H1 (cell line): Measurements from ENCODE around the gene NTMT1. TPM values are rescaled to one million over a fixed set of nuclear protein-coding genes. Genes with fewer than 3 reads are reported as not detected.

Experiments
- CTCF ChIA-PET: fragments of 300-600 bp; sonication (Branson Sonifier 250); formaldehyde crosslinking; loops from one replicate; lab custom pipeline; 2021; ENCODE audit not compliant: partially characterized antibody; lab: Charles Lee
- POLR2A ChIA-PET: fragments of 300-600 bp; sonication (Branson Sonifier 250); formaldehyde crosslinking; loops from one replicate; lab custom pipeline; 2021; ENCODE audit warnings: inconsistent platforms; ENCODE audit not compliant: partially characterized antibody; lab: Charles Lee
- DNase-seq, 2 experiments: peaks; one replicate each; pipeline versions ENCODE4 v3.0.0 to v3.0.0-alpha.2; 2010 to 2022; ENCODE audit warnings: low spot score in 2 of 2, low read depth in 1 of 2, mixed read lengths in 1 of 2
- FAIRE-seq: peaks from 2 replicates; lab custom pipeline; 2011; peaks lifted over from hg19 to GRCh38; lab: Jason Lieb, UNC
- H2AFZ ChIP-seq: 2 replicates; pipeline ENCODE4 v1.8.1; 2012; ENCODE audit warnings: low read length, inconsistent platforms
- H2AK5ac ChIP-seq: 2 replicates; pipeline ENCODE4 v1.6.1; 2013; ENCODE audit warnings: low read depth, low read length
- H2BK120ac ChIP-seq: replicated peaks from 2 replicates; pipeline ENCODE3; 2013; ENCODE audit warnings: low read depth, low read length, inconsistent platforms
- H2BK12ac ChIP-seq: 2 replicates; pipeline ENCODE4 v1.6.1; 2013; ENCODE audit warnings: low read depth, low read length
- H2BK15ac ChIP-seq: 2 replicates; pipeline ENCODE4 v1.6.1; 2013; ENCODE audit warnings: low read length
- H2BK20ac ChIP-seq: 2 replicates; pipeline ENCODE4 v1.6.1; 2013; ENCODE audit warnings: low read length
- H2BK5ac ChIP-seq: 2 replicates; pipeline ENCODE4 v1.6.1; 2013; ENCODE audit warnings: low read depth, low read length
- H3K14ac ChIP-seq: 2 replicates; pipeline ENCODE4 v1.6.1; 2013; ENCODE audit warnings: inconsistent platforms; ENCODE audit not compliant: insufficient read length
- H3K18ac ChIP-seq: 2 replicates; pipeline ENCODE4 v1.6.1; 2013; ENCODE audit warnings: low read length; ENCODE audit errors: extremely low read depth
- H3K23ac ChIP-seq: 2 replicates; pipeline ENCODE4 v1.6.1; 2013; ENCODE audit warnings: inconsistent platforms; ENCODE audit not compliant: insufficient read length
- H3K23me2 ChIP-seq: 2 replicates; pipeline ENCODE4 v1.6.1; 2013; ENCODE audit warnings: low read depth, low read length
- H3K27ac ChIP-seq: 2 replicates; pipeline ENCODE4 v1.6.1; 2011; ENCODE audit warnings: low read depth, low read length, inconsistent platforms
- H3K27me3 ChIP-seq, 4 experiments: replicated peaks in 1 of 4; 1 replicate in 1 of 4; 2 replicates in 3 of 4; pipeline versions ENCODE4 v1.6.1 to v1.8.1; 2011 to 2013; ENCODE audit warnings: low read length in 3 of 4, mild to moderate bottlenecking in 3 of 4, inconsistent platforms in 2 of 4, mixed read lengths in 2 of 4, moderate library complexity in 1 of 4; ENCODE audit not compliant: control insufficient read depth in 3 of 4, insufficient read depth in 3 of 4; ENCODE audit errors: extremely low read depth in 1 of 4
- H3K36me3 ChIP-seq, 4 experiments: 2 replicates each; pipeline versions ENCODE4 v1.6.1 to v1.8.1; 2011 to 2013; ENCODE audit warnings: mild to moderate bottlenecking in 4 of 4, low read length in 3 of 4, moderate library complexity in 2 of 4, control low read depth in 1 of 4, inconsistent platforms in 1 of 4; ENCODE audit not compliant: insufficient read depth in 4 of 4, control insufficient read depth in 2 of 4
- H3K4ac ChIP-seq: replicated peaks from 2 replicates; pipeline ENCODE3; 2013; ENCODE audit warnings: low read length, low read depth, mixed read lengths, inconsistent platforms; ENCODE audit not compliant: insufficient read length
- H3K4me1 ChIP-seq, 4 experiments: replicated peaks in 1 of 4; 1 replicate in 1 of 4; 2 replicates in 3 of 4; pipeline versions ENCODE4 v1.6.1 to v1.8.1; 2011 to 2013; ENCODE audit warnings: low read length in 3 of 4, inconsistent platforms in 2 of 4, mixed read lengths in 1 of 4; ENCODE audit not compliant: insufficient read depth in 4 of 4, control insufficient read depth in 3 of 4
- H3K4me2 ChIP-seq, 2 experiments: 2 replicates each; pipeline versions ENCODE4 v1.6.1 to v1.8.1; 2011 to 2013; ENCODE audit warnings: low read depth in 2 of 2, low read length in 2 of 2, control low read depth in 1 of 2, inconsistent platforms in 1 of 2, mild to moderate bottlenecking in 1 of 2; ENCODE audit not compliant: insufficient read depth in 1 of 2
- H3K4me3 ChIP-seq, 4 experiments: fragments of 200-600, 300-600 bp in 1 of 4; sonication (generic), shearing (Covaris generic), sonication (Bioruptor Twin) in 1 of 4; 2 replicates each; pipeline versions ENCODE4 v1.5.1 to v1.8.1; 2011 to 2016; ENCODE audit warnings: low read length in 4 of 4, low read depth in 3 of 4, control low read depth in 2 of 4, inconsistent platforms in 2 of 4, mild to moderate bottlenecking in 2 of 4, mixed read lengths in 1 of 4, moderate library complexity in 1 of 4; ENCODE audit not compliant: insufficient read depth in 2 of 4; ENCODE audit errors: extremely low read depth in 1 of 4
- H3K56ac ChIP-seq: replicated peaks from 2 replicates; pipeline ENCODE3; 2013; ENCODE audit warnings: low read depth, mild to moderate bottlenecking, mixed read lengths, low read length, inconsistent platforms; ENCODE audit not compliant: insufficient read length
- H3K79me1 ChIP-seq: 2 replicates; pipeline ENCODE4 v1.6.1; 2013; ENCODE audit warnings: low read depth, low read length, control low read depth
- H3K79me2 ChIP-seq, 2 experiments: 2 replicates each; pipeline versions ENCODE4 v1.6.1 to v1.8.1; 2012 to 2013; ENCODE audit warnings: low read length in 2 of 2, mild to moderate bottlenecking in 2 of 2, inconsistent platforms in 1 of 2; ENCODE audit not compliant: insufficient read depth in 2 of 2, control insufficient read depth in 1 of 2
- H3K9ac ChIP-seq, 4 experiments: replicated peaks in 1 of 4; 1 replicate in 1 of 4; 2 replicates in 3 of 4; pipeline versions ENCODE4 v1.6.1 to v1.8.1; 2011 to 2013; ENCODE audit warnings: low read depth in 3 of 4, low read length in 3 of 4, control low read depth in 2 of 4, mild to moderate bottlenecking in 2 of 4, moderate library complexity in 2 of 4, inconsistent platforms in 1 of 4; ENCODE audit errors: extremely low read depth in 1 of 4
- H3K9me3 ChIP-seq, 2 experiments: 2 replicates each; pipeline versions ENCODE4 v1.6.1 to v1.8.1; 2012 to 2013; ENCODE audit warnings: mild to moderate bottlenecking in 2 of 2, moderate library complexity in 2 of 2, control low read depth in 1 of 2, inconsistent platforms in 1 of 2, low read depth in 1 of 2, low read length in 1 of 2, mixed read lengths in 1 of 2; ENCODE audit not compliant: insufficient read depth in 2 of 2
- H4K20me1 ChIP-seq, 2 experiments: replicated peaks in 1 of 2; 2 replicates each; pipeline versions ENCODE3 to v1.8.1; 2011 to 2013; ENCODE audit warnings: inconsistent platforms in 2 of 2, low read length in 2 of 2, mild to moderate bottlenecking in 1 of 2; ENCODE audit not compliant: insufficient read depth in 2 of 2, control insufficient read depth in 1 of 2
- H4K5ac ChIP-seq: 2 replicates; pipeline ENCODE4 v1.6.1; 2013; ENCODE audit warnings: low read length, low read depth, mixed read lengths, inconsistent platforms; ENCODE audit not compliant: insufficient read length
- H4K8ac ChIP-seq: 2 replicates; pipeline ENCODE4 v1.8.0; 2013; ENCODE audit warnings: mild to moderate bottlenecking, moderate library complexity, low read length, inconsistent platforms; ENCODE audit not compliant: insufficient read depth; ENCODE audit errors: extremely low read depth
- H4K91ac ChIP-seq: replicated peaks from 2 replicates; pipeline ENCODE3; 2013; ENCODE audit warnings: low read length, mixed read lengths, inconsistent platforms; ENCODE audit not compliant: insufficient read length
- ATF3 ChIP-seq: IDR thresholded peaks from 2 replicates; pipeline ENCODE4 v1.6.1; 2011; ENCODE audit warnings: low read depth, mild to moderate bottlenecking, low read length; ENCODE audit not compliant: insufficient read depth
- CHD1 ChIP-seq: IDR thresholded peaks from 2 replicates; pipeline ENCODE4 v1.6.1; 2012; ENCODE audit warnings: low read depth, low read length, improper control_type of control experiment
- CTBP2 ChIP-seq: IDR thresholded peaks from 2 replicates; pipeline ENCODE4 v1.7.0; 2011; ENCODE audit warnings: borderline replicate concordance, mild to moderate bottlenecking, moderate library complexity, mixed read lengths, low read length; ENCODE audit not compliant: insufficient read depth, insufficient read length
- HDAC6 ChIP-seq: IDR thresholded peaks from one replicate; pipeline ENCODE4 v1.7.1; 2012; ENCODE audit warnings: low read depth, mild to moderate bottlenecking, inconsistent platforms, low read length, moderate library complexity
- MAX ChIP-seq: IDR thresholded peaks from 2 replicates; pipeline ENCODE4 v1.6.1; 2012; ENCODE audit warnings: inconsistent platforms
- POLR2AphosphoS5 ChIP-seq: IDR thresholded peaks from 2 replicates; pipeline ENCODE4 v1.6.1; 2011; ENCODE audit warnings: low read depth, low read length
- RBBP5 ChIP-seq: IDR thresholded peaks from 2 replicates; pipeline ENCODE4 v1.7.1; 2012; ENCODE audit warnings: low read depth, mild to moderate bottlenecking, inconsistent platforms, low read length, moderate library complexity, borderline replicate concordance
- SAP30 ChIP-seq: fragments of 300-600 bp; sonication (generic); IDR thresholded peaks from 2 replicates; pipeline ENCODE4 v1.7.1; 2012; ENCODE audit warnings: low read length, moderate library complexity, mild to moderate bottlenecking, inconsistent platforms; ENCODE audit not compliant: insufficient read depth, insufficient replicate concordance
- SUZ12 ChIP-seq: fragments of 200-600 bp; sonication (generic); IDR thresholded peaks from 2 replicates; pipeline ENCODE4 v1.6.1; 2012; ENCODE audit warnings: mild to moderate bottlenecking, inconsistent platforms, low read length, moderate library complexity, mixed read lengths
- TAF7 ChIP-seq: optimal IDR thresholded peaks from 2 replicates; pipeline ENCODE3; 2011; ENCODE audit warnings: low read depth, mild to moderate bottlenecking, inconsistent platforms, low read length, moderate library complexity, borderline replicate concordance
- ZNF274 ChIP-seq: IDR thresholded peaks from 2 replicates; pipeline ENCODE4 v1.7.0; 2012; ENCODE audit warnings: low read length, borderline replicate concordance; ENCODE audit errors: extremely low read depth
- WGBS, 2 experiments: shearing (Covaris generic) in 1 of 2; methylation state at CpG; one replicate each; pipeline versions ENCODE4 v1.1.6 to v1.1.7; 2013 to 2015; ENCODE audit warnings: low lambda C conversion rate in 2 of 2, mixed read lengths in 2 of 2, inconsistent platforms in 1 of 2, low coverage in 1 of 2, missing lambda C conversion rate in 1 of 2; ENCODE audit not compliant: insufficient replicate concordance in 2 of 2, insufficient coverage in 1 of 2, insufficient read length in 1 of 2; ENCODE audit errors: extremely low coverage in 1 of 2, missing lambda C conversion rate in 1 of 2; 5-methylcytosine and 5-hydroxymethylcytosine counted together
- polyA plus RNA-seq, 7 experiments: library from polyadenylated mRNA; depleted of rRNA in 3 of 7; stranded (reverse) in 5 of 7; unstranded in 2 of 7; fragments of >200 nt in 5 of 7; fragments of 200-250 nt in 2 of 7; gene quantifications; 1 replicate in 5 of 7; 2 replicates in 1 of 7; 4 replicates in 1 of 7; pipeline versions ENCODE4 v1.2.1 to v1.2.3, GENCODE V29; 2011 to 2013; ENCODE audit warnings: missing spikeins in 2 of 7, mixed read lengths in 2 of 7
- total RNA-seq: library from RNA; stranded (reverse); fragmentation: NEBNext Ultra II Directional; extraction: Animal tissue kit (Norgen Biotek cat#: 25700); gene quantifications from 2 replicates; pipeline ENCODE4 v1.2.1, GENCODE V29; 2021

Gene NTMT1
- total and polyA plus RNA-seq, 2 of the 8 experiments (the other 6 are each of a cell fraction or from before 2014, with no cell fraction given) = 66.8 to 70.2 TPM

GRCh38 chr9:129666575-129666974, 40.6 kb downstream of the NTMT1 start:
- DNase-seq (no peak), FAIRE-seq (no peak)
- Histone ChIP-seq H3K79me2 (no peaks in the 10 kb centered on the region), H2AFZ (no peak overlapping the region), H3K27ac (no peak overlapping the region), H4K5ac (no peak overlapping the region), H4K91ac (no peak overlapping the region), H2BK120ac (no peak overlapping the region), H3K4me2 (peak overlapping the region; percentile 52 to 69), H3K27me3 (peaks cover 9 to 30% (median 21%) of the 10 kb centered on the region in 4 experiments), H3K36me3 (no peaks in the 10 kb centered on the region), H2BK15ac (no peak overlapping the region), H3K9ac (no peak overlapping the region), H3K18ac (no peak overlapping the region; the same call in 1 of the 2 replicates), H2AK5ac (no peak overlapping the region), H2BK12ac (no peak overlapping the region), H3K23me2 (peaks cover 9% of the 10 kb centered on the region; the same call in 1 of the 2 replicates), H3K79me1 (no peaks in the 10 kb centered on the region), H3K9me3 (no peaks in the 10 kb centered on the region)
- POLR2A ChIA-PET = interaction anchor here (0.6 to 1.9 kb wide), 3 partner anchors 16 to 47 kb away, joined by 3 to 6 read pairs (median 3); no protein-coding TSS in a partner anchor
- WGBS, 2 experiments = 36% methylated on average over 10 of the region's 13 CpGs; no CpG with 5 or more reads in 1 of the 2 experiments
- TF ChIP-seq RBBP5 (no peak), MAX (no peak), ZNF274 (no peak), ATF3 (no peak), POLR2AphosphoS5 (no peak), TAF7 (no peak), CHD1 (no peak), HDAC6 (no peak), CTBP2 (no peak), SUZ12 (no peak), SAP30 (no peak)
- TF ChIP-seq, all 59 proteins: peak for 0
- Histone ChIP-seq H3K4me3 (peak overlapping the region in 3 of 4 experiments; percentile 27 to 58 (median 48); a peak in 4 of 8 replicates), H3K56ac (no peak overlapping the region), H4K8ac (no peak overlapping the region; the same call in 1 of the 2 replicates), H4K20me1 (no peaks in the 10 kb centered on the region), H3K4me1 (peaks cover 0 to 10% (median 5%) of the 10 kb centered on the region in 4 experiments; a peak in 6 of 7 replicates), H3K4ac (no peak overlapping the region), H2BK20ac (no peak overlapping the region), H2BK5ac (no peak overlapping the region), H3K14ac (no peak overlapping the region), H3K23ac (no peak overlapping the region)
- CTCF ChIA-PET = interaction anchor here (1.2 to 2.9 kb wide), 2 partner anchors 10 kb away, joined by 5 to 7 read pairs; no protein-coding TSS in a partner anchor
